Measurements from ENCODE around the gene STT3A. TPM values are rescaled to one million over a fixed set of nuclear protein-coding genes. Genes with fewer than 3 reads are reported as not detected.

STT3A gene
- total RNA-seq, 1 donor from 2014 or later: 232 TPM

DNA sequence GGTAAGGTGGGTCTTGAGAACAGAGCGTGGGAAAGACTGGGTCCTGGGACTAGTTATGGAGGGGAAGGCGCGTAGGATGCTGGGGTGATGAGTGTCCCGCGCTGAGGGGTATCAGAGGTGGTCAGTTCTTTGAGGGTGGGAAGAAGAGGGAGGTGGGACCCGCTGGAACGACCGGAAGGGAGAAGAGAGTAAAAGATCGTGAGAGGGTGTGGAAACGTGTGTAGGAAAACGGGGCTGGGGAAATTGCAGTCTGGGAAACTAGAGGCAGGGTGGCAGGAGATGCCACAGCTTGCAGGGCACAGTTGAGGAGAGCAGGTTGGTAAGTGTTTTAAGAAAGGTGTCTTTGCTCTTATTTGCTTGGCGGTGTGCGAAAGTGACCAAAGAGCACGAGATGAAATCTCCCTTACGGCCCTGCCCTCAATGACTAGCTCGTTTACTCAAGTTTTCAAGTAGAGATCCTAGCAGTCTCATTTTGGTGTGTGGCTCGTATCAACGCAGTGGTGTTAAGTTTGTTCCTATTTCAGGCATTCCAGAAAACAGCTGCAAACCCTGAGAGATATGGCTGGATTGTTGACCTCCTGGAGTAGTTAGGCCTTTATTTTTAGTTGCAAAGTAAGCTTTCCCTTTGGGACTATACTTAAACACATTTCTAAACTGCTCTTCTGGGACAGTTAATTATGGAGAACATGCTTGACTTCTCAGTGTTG, 615 bp downstream of the STT3A start:
- Histone ChIP-seq H3K9me3 (ENCODE audit: insufficient read depth, low read depth, low read length) (no peaks in the 10 kb centered on the region), H3K79me2 (ENCODE audit: insufficient read depth, low read length) (peaks cover 60% of the 10 kb centered on the region), H2AFZ (ENCODE audit: low read depth, low read length) (peak overlapping the region; percentile 72), H3K27me3 (ENCODE audit: insufficient read depth, low read length) (no peaks in the 10 kb centered on the region), H3K9ac (ENCODE audit: low read length) (peak overlapping the region; percentile 98), H4K20me1 (ENCODE audit: insufficient read depth, low read length) (peaks cover 22% of the 10 kb centered on the region), H3K27ac (ENCODE audit: low read depth, low read length) (peak overlapping the region; percentile 94), H3K36me3 (ENCODE audit: insufficient read depth, low read length) (peaks cover 8% of the 10 kb centered on the region), H3K4me3 (ENCODE audit: insufficient read depth, low read depth, low read length) (peak overlapping the region; percentile 96), H3K4me1 (ENCODE audit: insufficient read depth, low read length) (peaks cover 4% of the 10 kb centered on the region), H3K4me2 (ENCODE audit: low read length) (peak overlapping the region; percentile 86)
- no peak for TF ChIP-seq CTCF (IDR thresholded peaks at IDR 0.05; ENCODE audit: insufficient read depth, low read depth, low read length)
- TF ChIP-seq EZH2 (IDR thresholded peaks at IDR 0.05; ENCODE audit: insufficient read depth, low read length): no peak
- Mint-ChIP-seq H3K4me3 (ENCODE audit: unreplicated experiment) (peak overlapping the region; percentile 100), H3K4me1 (ENCODE audit: low read depth, unreplicated experiment) (peaks cover 26% of the 10 kb centered on the region), H3K27me3 (ENCODE audit: low read depth, unreplicated experiment) (no peaks in the 10 kb centered on the region), H3K27ac (ENCODE audit: unreplicated experiment) (peak overlapping the region; percentile 99), H3K36me3 (ENCODE audit: low read depth, unreplicated experiment) (no peaks in the 10 kb centered on the region), H3K9me3 (ENCODE audit: unreplicated experiment) (peaks cover 3% of the 10 kb centered on the region)
- DNase-seq (ENCODE audit: low read depth): peak; percentile 37
- no peak for FAIRE-seq

- H3K36me3 Mint-ChIP-seq (ENCODE audit: low read depth, unreplicated experiment): no peaks in the 10 kb centered on the region
Measured at GRCh38 chr11:125594958-125595357, 2.3 kb downstream of the STT3A start.

More at GRCh38 chr11:125594958-125595357, 2.3 kb downstream of the STT3A start:
- Histone ChIP-seq H2AFZ (ENCODE audit: low read depth, low read length) (no peak overlapping the region), H3K79me2 (ENCODE audit: insufficient read depth, low read length) (peaks cover 71% of the 10 kb centered on the region), H3K36me3 (ENCODE audit: insufficient read depth, low read length) (peaks cover 16% of the 10 kb centered on the region), H3K4me1 (ENCODE audit: insufficient read depth, low read length) (peaks cover 4% of the 10 kb centered on the region), H3K4me2 (ENCODE audit: low read length) (peak overlapping the region; percentile 28), H3K27me3 (ENCODE audit: insufficient read depth, low read length) (no peaks in the 10 kb centered on the region), H3K27ac (ENCODE audit: low read depth, low read length) (no peak overlapping the region), H4K20me1 (ENCODE audit: insufficient read depth, low read length) (peaks cover 33% of the 10 kb centered on the region), H3K9me3 (ENCODE audit: insufficient read depth, low read depth, low read length) (no peaks in the 10 kb centered on the region), H3K9ac (ENCODE audit: low read length) (no peak overlapping the region), H3K4me3 (ENCODE audit: insufficient read depth, low read depth, low read length) (no peak overlapping the region)
- Mint-ChIP-seq H3K9me3 (ENCODE audit: unreplicated experiment) (peaks cover 3% of the 10 kb centered on the region), H3K4me1 (ENCODE audit: low read depth, unreplicated experiment) (peaks cover 19% of the 10 kb centered on the region), H3K4me3 (ENCODE audit: unreplicated experiment) (no peak overlapping the region), H3K27ac (ENCODE audit: unreplicated experiment) (no peak overlapping the region), H3K27me3 (ENCODE audit: low read depth, unreplicated experiment) (no peaks in the 10 kb centered on the region)
- no peak for DNase-seq (ENCODE audit: low read depth)
- TF ChIP-seq EZH2 (IDR thresholded peaks at IDR 0.05; ENCODE audit: insufficient read depth, low read length) (no peak), CTCF (IDR thresholded peaks at IDR 0.05; ENCODE audit: insufficient read depth, low read depth, low read length) (no peak)
- FAIRE-seq: no peak

All from astrocyte (in vitro differentiated cells and primary cell).